GM12878 (cell line): ENCODE data around the gene ENGASE. TPM values are rescaled to one million over a fixed set of nuclear protein-coding genes. Genes with fewer than 3 reads are reported as not detected.

Experiments
- ATAC-seq: fragments of 200-7000 bp; cut with Tn5 transposase; 3 replicates; pipeline ENCODE4 v1.9.1; 2020; ENCODE audit warnings: mild to moderate bottlenecking, moderate library complexity
- BruUV-seq: library from RNA; stranded (reverse); fragments of 400-500 nt; replicated peaks from 2 replicates; lab custom pipeline; 2021; lab: Mats Ljungman, UMichigan
- CTCF ChIA-PET: fragments of 300-600 bp; sonication (Branson Sonifier 250); formaldehyde crosslinking; extraction: SDS; loops from one replicate; lab custom pipeline; 2021; ENCODE audit warnings: inconsistent platforms; lab: Yijun Ruan, JAX
- POLR2A ChIA-PET: fragments of 350-600 bp; formaldehyde crosslinking; extraction: SDS; loops from one replicate; lab custom pipeline; 2021; ENCODE audit warnings: inconsistent platforms; lab: Charles Lee
- RAD21 ChIA-PET: fragments of 300-600 bp; sonication (Branson Sonifier 250); formaldehyde crosslinking; loops from one replicate; lab custom pipeline; 2023; ENCODE audit warnings: antibody characterized with exemption; ENCODE audit not compliant: unreplicated experiment; lab: Charles Lee
- SMC1A ChIA-PET: fragments of 300-600 bp; sonication (Branson Sonifier 250); formaldehyde crosslinking; loops from one replicate; lab custom pipeline; 2023; ENCODE audit not compliant: unreplicated experiment, uncharacterized antibody; lab: Charles Lee
- DNase-seq: peaks from one replicate; pipeline ENCODE4 v3.0.0-alpha.2; 2011; ENCODE audit warnings: low read depth, low spot score
- FAIRE-seq: peaks from 3 replicates; lab custom pipeline; 2011; peaks lifted over from hg19 to GRCh38; lab: Jason Lieb, UNC
- H2AFZ ChIP-seq: 2 replicates; pipeline ENCODE4 v1.6.0; 2011; ENCODE audit warnings: low read depth, low read length, control low read depth; ENCODE audit not compliant: control insufficient read depth
- H3K27ac ChIP-seq: 2 replicates; pipeline ENCODE4 v1.5.1; 2011; ENCODE audit warnings: control low read depth; ENCODE audit not compliant: control insufficient read depth, insufficient read depth
- H3K27me3 ChIP-seq, 2 experiments: replicated peaks in 1 of 2; 2 replicates each; pipeline versions ENCODE4 v1.6.0 to v1.6.1; 2011; ENCODE audit warnings: low read length in 1 of 2; ENCODE audit not compliant: control insufficient read depth in 2 of 2, insufficient read depth in 2 of 2
- H3K36me3 ChIP-seq, 2 experiments: 2 replicates each; pipeline ENCODE4 v1.5.1; 2011; ENCODE audit warnings: low read length in 1 of 2; ENCODE audit not compliant: control insufficient read depth in 2 of 2, insufficient read depth in 2 of 2
- H3K4me1 ChIP-seq: 2 replicates; pipeline ENCODE4 v1.6.1; 2011; ENCODE audit warnings: mild to moderate bottlenecking, low read length, moderate library complexity, mixed read lengths; ENCODE audit not compliant: control insufficient read depth, insufficient read depth
- H3K4me2 ChIP-seq: 2 replicates; pipeline ENCODE4 v1.6.0; 2011; ENCODE audit warnings: control low read depth; ENCODE audit not compliant: control insufficient read depth, insufficient read depth
- H3K4me3 ChIP-seq: fragments of 200-600 bp; sonication (generic); 2 replicates; pipeline ENCODE4 v1.5.1; 2016
- H3K79me2 ChIP-seq: 2 replicates; pipeline ENCODE4 v1.6.0; 2011; ENCODE audit warnings: low read length; ENCODE audit not compliant: control insufficient read depth, insufficient read depth
- H3K9ac ChIP-seq: 2 replicates; pipeline ENCODE4 v1.8.0; 2011; ENCODE audit warnings: low read length, control low read depth, mixed read lengths; ENCODE audit not compliant: control insufficient read depth, insufficient read depth
- H3K9me3 ChIP-seq: replicated peaks from 3 replicates; pipeline ENCODE4 v1.5.1; 2011; ENCODE audit warnings: mild to moderate bottlenecking, low read length; ENCODE audit not compliant: control insufficient read depth, insufficient read depth
- H4K20me1 ChIP-seq: 2 replicates; pipeline ENCODE4 v1.6.0; 2011; ENCODE audit not compliant: control insufficient read depth, insufficient read depth
- CREM ChIP-seq: IDR thresholded peaks from 2 replicates; pipeline ENCODE4 v1.6.1; 2014; ENCODE audit warnings: antibody characterized with exemption, low read depth
- IRF5 ChIP-seq: fragments of 450-650 bp; IDR thresholded peaks from 2 replicates; pipeline ENCODE4 v1.6.1; 2017; ENCODE audit warnings: borderline replicate concordance
- NKRF ChIP-seq: fragments of 450-650 bp; conservative IDR thresholded peaks from 2 replicates; pipeline ENCODE4 v1.6.1; 2017; ENCODE audit warnings: mild to moderate bottlenecking, moderate library complexity
- PRDM15 ChIP-seq: fragments of 450-650 bp; formaldehyde crosslinking; IDR thresholded peaks from 2 replicates; pipeline ENCODE4 v1.4.0; 2020; ENCODE audit warnings: mild to moderate bottlenecking, moderate library complexity
- RUNX3 ChIP-seq: IDR thresholded peaks from 2 replicates; pipeline ENCODE4 v1.6.1; 2012; ENCODE audit warnings: low read length, inconsistent platforms
- SKIL ChIP-seq: fragments of 450-650 bp; IDR thresholded peaks from 2 replicates; pipeline ENCODE4 v1.6.1; 2017; ENCODE audit warnings: mild to moderate bottlenecking, low read depth, inconsistent platforms; ENCODE audit not compliant: poor library complexity, severe bottlenecking
- TCF3 ChIP-seq: IDR thresholded peaks from 2 replicates; pipeline ENCODE4 v1.6.1; 2012; ENCODE audit warnings: low read depth, mild to moderate bottlenecking, low read length, borderline replicate concordance; ENCODE audit not compliant: insufficient read depth
- ZNF217 ChIP-seq: fragments of 450-650 bp; IDR thresholded peaks from 2 replicates; pipeline ENCODE4 v1.6.1; 2017; ENCODE audit warnings: antibody characterized with exemption, mild to moderate bottlenecking
- ZNF622 ChIP-seq: fragments of 450-650 bp; IDR thresholded peaks from 2 replicates; pipeline ENCODE4 v1.6.1; 2017; ENCODE audit warnings: mild to moderate bottlenecking, inconsistent platforms
- WGBS: methylation state at CpG from one replicate; pipeline ENCODE4 v1.1.6; 2016; ENCODE audit warnings: low lambda C conversion rate; ENCODE audit not compliant: insufficient replicate concordance, insufficient coverage; ENCODE audit errors: missing lambda C conversion rate; 5-methylcytosine and 5-hydroxymethylcytosine counted together
- in situ Hi-C: fragments of 300-500 bp; cut with MboI; formaldehyde crosslinking; loops from 9 replicates; pipeline ENCODE4 v1.14.3; 2018; ENCODE audit warnings: mixed read lengths
- intact Hi-C: fragments of 100-400 bp; cut with micrococcal nuclease; formaldehyde crosslinking; loops from one replicate; pipeline ENCODE4 v1.14.2; 2022; ENCODE audit not compliant: unreplicated experiment
- polyA plus RNA-seq, 11 experiments: library from polyadenylated mRNA; depleted of rRNA in 4 of 11; unstranded in 6 of 11; stranded (reverse) in 5 of 11; fragments of >200 nt; fragmentation: Nextera tagmentation in 4 of 11; fragmentation: Illumina TruSeq in 1 of 11; extraction: Ambion mirVana in 4 of 11; extraction: Trizol in 1 of 11; gene quantifications; 1 replicate in 1 of 11; 2 replicates in 10 of 11; pipeline versions ENCODE4 v1.2.1 to v1.2.3, GENCODE V29; 2011 to 2016; ENCODE audit warnings: inconsistent platforms in 2 of 11, missing spikeins in 2 of 11, low read depth in 1 of 11
- total RNA-seq, 4 experiments: library from RNA; depleted of rRNA in 3 of 4; stranded (reverse); fragments of >200 nt in 3 of 4; fragmentation: Illumina TruSeq in 1 of 4; extraction: Trizol in 1 of 4; gene quantifications; 2 replicates each; pipeline versions ENCODE4 v1.2.1 to v1.2.3, GENCODE V29; 2013 to 2021

ENGASE gene
- total and polyA plus RNA-seq, 10 of the 15 experiments (the other 5 are each of a cell fraction or from before 2014, with no cell fraction given) = 0.18 to 28.9 (median 10.5) TPM

GRCh38 chr17:79046197-79046915 lies 28.3 kb upstream of the ENGASE start:
- H3K27me3 ChIP-seq = no peaks in the 10 kb centered on the region; a peak in 1 of 4 replicates
- H3K4me2 ChIP-seq = no peak overlapping the region
- FAIRE-seq = no peak
- CTCF ChIA-PET = interaction anchor here (0.6 to 2.9 kb wide), 12 partner anchors 8 to 346 kb away, joined by 3 to 27 read pairs (median 8); no protein-coding TSS in a partner anchor
- H2AFZ ChIP-seq = no peak overlapping the region
- POLR2A ChIA-PET = interaction anchor here (0.7 kb wide), 1 partner anchor 47 kb away, joined by 4 read pairs; no protein-coding TSS in a partner anchor
- in situ Hi-C loops = no loop called here
- WGBS = 48% methylated on average over 25 of the region's 25 CpGs
- H3K9me3 ChIP-seq = no peaks in the 10 kb centered on the region
- no TSS peak for BruUV-seq
- no peaks in the 10 kb centered on the region; the same call in 1 of the 2 replicates for H4K20me1 ChIP-seq
- H3K79me2 ChIP-seq = no peaks in the 10 kb centered on the region
- no peak for ATAC-seq
- intact Hi-C loops = loop anchor here (2.0 kb wide), 1 partner anchor 36 kb away; no protein-coding TSS in a partner anchor
- H3K4me1 ChIP-seq = no peaks in the 10 kb centered on the region
- no peak overlapping the region for H3K27ac ChIP-seq
- no peaks in the 10 kb centered on the region for H3K36me3 ChIP-seq
- RAD21 ChIA-PET = interaction anchor here (1.0 to 2.1 kb wide), 2 partner anchors 36 to 347 kb away, joined by 3 to 7 read pairs; no protein-coding TSS in a partner anchor
- TF ChIP-seq NKRF = no peak
- TF ChIP-seq PRDM15 = no peak
- TF ChIP-seq ZNF622 = no peak
- no peak for TF ChIP-seq TCF3
- no peak for TF ChIP-seq SKIL
- no peak for TF ChIP-seq CREM
- TF ChIP-seq RUNX3 = no peak
- no peak for TF ChIP-seq ZNF217
- no peak for TF ChIP-seq IRF5
- SMC1A ChIA-PET = interaction anchor here (1.1 kb wide), 1 partner anchor 36 kb away, joined by 4 read pairs; no protein-coding TSS in a partner anchor
- H3K4me3 ChIP-seq = no peak overlapping the region
- no peak for DNase-seq
- no peak overlapping the region for H3K9ac ChIP-seq
